Stimulated activated CD8-positive, alpha-beta memory T cell treated with anti-CD3 and anti-CD28 coated beads, Interleukin-7, amount 100 ng/mL, for 4 hours (primary cell): ENCODE data around the gene MTRF1.

Experiments
- DNase-seq, 2 donors: peaks; one replicate each; pipeline ENCODE4 v3.0.0-alpha.2; 2020; ENCODE audit warnings: low read depth in 2 of 2

Gene MTRF1, protein sequence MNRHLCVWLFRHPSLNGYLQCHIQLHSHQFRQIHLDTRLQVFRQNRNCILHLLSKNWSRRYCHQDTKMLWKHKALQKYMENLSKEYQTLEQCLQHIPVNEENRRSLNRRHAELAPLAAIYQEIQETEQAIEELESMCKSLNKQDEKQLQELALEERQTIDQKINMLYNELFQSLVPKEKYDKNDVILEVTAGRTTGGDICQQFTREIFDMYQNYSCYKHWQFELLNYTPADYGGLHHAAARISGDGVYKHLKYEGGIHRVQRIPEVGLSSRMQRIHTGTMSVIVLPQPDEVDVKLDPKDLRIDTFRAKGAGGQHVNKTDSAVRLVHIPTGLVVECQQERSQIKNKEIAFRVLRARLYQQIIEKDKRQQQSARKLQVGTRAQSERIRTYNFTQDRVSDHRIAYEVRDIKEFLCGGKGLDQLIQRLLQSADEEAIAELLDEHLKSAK

DNA sequence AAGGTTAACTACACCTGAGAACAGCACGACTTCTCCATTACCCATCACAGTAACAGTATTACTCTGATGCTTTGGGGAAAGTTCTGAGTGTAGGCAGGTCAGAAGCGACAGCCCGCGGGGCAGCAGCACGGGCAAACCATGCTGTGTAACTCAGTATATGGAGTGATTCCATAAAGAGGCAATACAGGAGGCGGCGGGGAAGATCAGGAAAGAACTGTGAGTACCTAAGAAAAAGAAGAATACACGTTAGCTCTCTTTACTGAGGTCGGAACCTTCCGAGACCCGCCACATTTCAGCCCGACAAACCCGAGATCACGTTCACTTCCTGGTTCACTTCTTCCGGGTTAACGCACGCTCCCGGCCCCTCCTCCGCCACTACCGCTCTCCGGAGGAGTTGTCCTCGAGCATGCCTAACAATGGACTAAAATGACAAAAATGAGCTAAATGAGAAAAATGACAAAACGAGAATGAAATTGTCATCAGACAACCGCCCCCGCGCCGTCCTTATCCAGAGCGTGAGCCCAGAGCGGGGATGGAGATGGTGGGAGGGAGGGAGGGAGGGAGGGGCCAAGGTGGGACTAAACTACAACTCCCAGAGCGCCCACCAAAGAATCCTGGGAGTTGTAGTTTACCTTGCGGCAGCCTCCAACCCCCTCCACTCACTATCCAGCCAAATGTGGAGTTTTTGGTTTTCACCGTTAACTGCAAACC is at the start of gene MTRF1:
Gene MTRF1, minus strand, starts transcription at position 316 of the 711 bp plus-strand sequence. CDS start 2,669 bp downstream, outside the sequence.
- peak; percentile 68 to 72 for DNase-seq

DNA sequence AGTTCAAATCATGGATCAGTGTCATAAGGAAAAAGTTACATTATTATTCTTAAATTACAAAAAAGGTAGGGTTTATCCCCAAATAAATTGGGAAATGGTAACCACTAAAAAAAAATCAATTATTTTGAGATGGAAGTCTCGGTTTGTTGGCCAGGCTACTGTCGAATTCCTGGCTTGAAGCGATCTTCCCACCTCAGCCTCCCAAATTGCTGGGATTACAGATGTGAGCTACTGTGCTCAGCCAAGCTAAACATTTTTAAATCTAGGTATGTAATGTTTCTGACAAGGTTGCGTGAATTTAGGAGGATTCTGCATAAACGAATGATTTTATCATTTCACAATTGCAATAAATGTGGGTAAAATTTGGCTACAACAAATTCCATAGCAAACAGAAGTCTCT is 49.7 kb upstream of the MTRF1 start:
- DNase-seq, result no peak

DNA sequence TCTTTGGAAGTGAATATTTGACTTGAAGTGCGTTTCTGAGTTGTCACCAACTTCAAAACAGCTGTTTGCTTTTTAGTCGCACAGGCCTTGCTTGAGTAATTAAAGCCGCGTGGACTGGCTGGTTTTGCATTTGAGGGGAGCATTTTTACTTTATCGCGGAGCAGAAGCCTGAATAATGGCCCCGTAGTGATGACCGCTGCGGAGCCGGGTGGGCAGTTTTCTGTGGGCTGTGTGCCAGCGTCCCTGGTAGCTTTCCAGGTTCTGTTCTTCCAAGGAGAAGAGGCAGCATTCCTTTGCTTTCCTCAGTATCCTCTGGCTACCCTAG is 48.8 kb upstream of the MTRF1 start:
- DNase-seq, result no peak

DNA sequence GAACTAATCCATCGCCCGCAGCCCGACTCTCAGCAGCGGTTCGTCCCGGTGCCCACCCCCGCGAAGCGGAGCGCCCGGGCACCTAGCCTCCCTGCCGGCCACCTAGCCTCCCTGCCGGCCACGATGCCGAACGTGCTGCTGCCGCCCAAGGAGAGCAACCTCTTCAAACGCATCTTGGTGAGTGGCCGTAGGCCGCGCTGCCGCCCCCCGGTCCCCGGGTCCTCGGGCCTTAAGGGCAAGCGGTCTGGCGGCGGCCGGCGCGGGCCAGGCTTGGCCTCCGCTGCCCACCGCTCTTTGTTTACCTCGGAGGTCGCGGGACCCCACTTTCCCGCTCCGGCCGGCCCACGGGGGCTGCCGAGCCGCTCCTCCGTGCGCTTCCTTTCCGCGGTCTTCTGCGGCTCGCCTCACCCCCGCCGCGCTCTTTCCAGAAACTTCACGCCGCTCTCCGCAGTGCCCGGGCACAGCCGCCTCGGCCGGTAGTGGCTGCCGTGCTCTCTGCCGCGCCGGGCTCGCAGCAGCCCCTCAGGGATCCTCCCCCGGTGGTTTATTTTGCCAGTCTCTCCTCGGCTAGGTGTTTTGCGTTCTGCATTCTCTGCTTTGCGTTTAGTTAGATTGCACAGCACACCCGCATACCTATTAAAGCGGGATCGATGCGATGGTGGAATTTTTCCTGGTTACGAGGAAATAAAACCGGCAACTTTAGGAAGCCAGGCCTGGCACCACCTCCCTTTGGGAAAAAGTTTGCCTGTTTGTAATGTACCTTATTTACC is 48.2 kb upstream of the MTRF1 start:
- peak in 1 of 2 donors; percentile 48 for DNase-seq

DNA sequence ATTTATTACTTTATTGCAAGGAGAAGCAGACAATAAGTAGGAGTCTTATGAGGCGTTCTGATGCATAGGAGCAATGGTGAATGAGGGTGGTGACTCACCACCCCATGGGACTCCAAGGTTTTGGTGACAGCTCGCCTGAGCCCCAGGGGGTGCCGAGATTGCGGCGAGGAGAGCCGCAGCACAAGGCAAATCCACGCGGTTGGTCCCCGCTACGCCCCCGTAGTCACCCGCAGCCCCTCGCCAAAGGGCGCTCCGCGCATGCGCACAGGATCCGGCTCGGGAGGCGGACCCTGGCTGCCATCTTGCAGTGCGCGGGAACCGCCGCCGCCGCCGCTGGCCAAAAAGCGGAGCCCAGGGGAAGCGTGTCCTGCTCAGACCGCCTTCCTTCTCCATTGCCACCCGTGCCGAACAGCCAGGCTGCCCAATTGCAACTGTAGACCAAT is 47.6 kb upstream of the MTRF1 start, which contains the start of gene NAA16:
Gene NAA16, plus strand, starts transcription at position 305 of the 443 bp plus-strand sequence. CDS start 262 bp downstream, outside the sequence.
- DNase-seq, result peak; percentile 93 to 97

DNA sequence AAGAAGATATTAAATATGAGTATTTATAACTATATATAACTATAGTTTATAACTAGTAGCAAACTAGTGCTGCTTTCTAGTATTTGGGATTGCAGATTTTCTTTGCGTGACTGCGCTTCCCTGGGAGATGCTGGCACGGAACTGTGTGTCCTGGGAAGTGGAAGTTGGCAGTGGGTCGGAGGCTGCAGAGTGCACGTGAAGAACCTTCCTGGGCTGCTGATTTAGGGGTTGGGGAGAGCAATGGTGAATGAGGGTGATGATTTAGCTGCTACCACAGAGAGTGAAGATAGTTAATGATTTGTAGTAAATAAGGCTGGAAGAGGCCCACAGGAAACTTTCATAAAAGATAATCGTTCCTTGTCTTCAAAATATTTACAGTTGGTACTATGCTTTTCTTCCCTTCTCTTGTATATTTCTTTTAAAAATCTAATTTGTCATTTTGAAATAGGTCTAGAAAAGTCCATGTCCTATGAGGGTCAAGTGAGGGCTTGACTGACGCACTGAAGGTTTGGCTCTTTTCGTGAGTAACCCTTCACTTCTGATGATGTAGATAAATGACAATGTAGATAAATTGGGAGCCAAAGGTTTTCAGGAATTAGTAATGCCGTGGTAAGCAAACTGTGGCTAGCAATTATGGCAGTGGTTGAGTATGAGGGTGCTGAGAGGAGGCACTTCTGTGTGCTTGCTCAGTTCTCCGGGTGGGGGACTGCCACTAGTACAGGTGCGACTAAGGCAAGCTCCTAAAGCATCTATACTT is 44.7 kb upstream of the MTRF1 start:
- no peak for DNase-seq

DNA sequence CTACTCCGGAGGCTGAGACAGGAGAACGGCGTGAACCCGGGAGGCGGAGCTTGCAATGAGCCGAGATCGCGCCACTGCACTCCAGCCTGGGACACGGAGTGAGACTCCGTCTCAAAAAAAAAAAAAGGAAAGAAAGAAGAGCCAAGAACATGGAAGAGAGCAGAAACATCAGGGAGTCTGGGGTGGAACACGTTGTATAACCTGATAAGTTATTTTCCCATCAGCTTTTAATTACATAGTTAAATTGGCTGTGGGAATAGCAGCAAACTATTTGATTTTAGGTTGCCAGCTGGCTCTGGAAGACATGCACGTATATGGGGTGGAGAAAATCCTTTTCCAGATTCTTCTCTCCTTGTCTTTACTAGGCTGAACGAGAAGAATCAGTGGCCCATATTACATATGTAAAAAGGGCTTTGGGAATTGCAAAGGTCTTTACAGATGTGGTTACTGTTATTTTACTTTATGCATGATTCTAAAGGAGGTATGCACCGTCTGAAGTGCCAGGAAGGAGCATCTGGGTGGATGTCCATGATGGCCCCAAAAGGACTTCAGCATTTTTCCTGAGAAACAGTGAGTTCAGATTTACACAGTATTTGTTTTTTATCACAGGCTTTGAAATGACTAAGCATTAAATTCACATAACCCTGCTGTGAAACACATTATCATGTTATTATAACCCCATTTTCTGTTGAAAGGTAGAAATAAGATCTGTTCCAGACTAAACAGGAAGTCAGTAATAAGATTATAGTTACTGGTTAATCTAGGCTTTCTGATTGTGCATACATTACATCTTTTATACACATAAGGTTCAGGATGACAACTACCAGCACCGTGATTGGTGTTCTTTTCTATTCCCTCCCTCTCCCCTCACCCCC is 43.1 kb upstream of the MTRF1 start:
- no peak for DNase-seq

DNA sequence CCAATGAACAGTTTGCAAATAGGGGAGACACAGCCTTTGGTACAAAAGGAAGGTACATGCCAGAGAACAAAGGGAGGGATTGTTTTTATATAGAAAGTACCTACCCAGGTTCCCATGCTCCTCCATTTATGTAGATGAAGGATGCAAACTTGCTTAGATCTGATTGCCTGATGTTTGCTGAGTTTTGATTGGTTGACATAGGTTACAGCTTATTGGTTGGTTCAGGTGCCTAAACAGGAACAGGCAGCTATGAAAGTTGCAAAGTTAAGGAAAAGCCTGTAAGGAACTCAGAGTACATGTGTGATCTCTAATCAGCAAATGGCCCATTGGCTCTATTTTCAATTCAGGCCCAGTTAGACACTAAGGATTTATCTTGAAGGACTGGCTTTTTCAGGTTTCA is 41.2 kb upstream of the MTRF1 start:
- DNase-seq, result no peak

DNA sequence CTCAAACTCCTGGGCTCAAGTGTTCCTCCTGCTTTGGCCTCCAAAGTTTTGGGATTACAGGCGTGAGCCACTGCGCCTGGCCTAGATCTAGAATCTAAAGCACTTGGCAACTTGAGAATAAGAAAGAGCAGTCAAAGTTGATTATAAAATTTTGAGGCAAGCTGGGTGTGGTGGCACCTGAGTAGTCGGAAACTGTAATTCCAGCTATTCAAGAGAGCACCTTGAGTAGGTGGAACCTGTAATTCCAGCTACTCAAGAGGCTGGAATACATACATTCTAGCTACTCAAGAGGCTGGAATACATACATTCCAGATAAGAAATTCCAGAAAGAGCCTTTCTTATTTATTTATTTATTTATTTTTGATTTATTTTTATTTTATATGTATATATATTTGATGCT is 39.4 kb upstream of the MTRF1 start:
- no peak for DNase-seq

DNA sequence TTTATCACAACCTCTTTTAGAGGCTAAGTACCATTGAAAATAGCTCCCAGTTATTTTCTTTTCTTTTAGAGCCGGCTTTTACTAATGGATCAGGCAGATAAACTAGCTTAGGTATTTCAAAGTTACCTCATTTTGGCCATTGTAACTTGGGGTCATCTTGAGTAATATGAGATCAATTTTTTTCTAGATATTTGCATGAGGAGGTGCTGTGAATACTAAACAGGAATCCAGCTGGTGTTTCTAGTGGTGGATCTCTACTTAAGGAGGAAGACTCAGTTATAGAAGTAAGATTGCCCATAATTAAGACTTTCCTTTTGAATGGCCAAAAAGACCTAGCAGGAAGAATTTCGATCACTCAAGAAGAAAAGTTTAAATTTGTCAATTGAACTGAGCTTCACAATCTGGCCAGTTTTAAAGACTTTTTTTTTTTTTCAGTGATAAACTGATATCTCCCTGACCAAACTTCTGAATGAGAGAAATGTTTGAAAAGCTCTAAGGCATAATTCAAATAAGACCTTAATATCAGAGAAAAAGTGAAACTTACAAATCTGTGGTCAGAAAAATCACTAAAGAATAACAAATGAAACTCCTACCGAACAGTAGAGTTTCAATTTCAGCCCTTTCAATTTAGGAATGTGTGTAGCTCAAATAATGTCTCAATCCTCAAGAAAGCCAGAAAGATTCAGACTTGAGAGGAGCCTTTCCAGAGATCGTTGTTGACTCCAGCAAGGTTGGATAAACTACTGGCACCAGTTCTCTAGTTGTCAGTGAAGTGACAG is 36.1 kb upstream of the MTRF1 start:
- no peak for DNase-seq

DNA sequence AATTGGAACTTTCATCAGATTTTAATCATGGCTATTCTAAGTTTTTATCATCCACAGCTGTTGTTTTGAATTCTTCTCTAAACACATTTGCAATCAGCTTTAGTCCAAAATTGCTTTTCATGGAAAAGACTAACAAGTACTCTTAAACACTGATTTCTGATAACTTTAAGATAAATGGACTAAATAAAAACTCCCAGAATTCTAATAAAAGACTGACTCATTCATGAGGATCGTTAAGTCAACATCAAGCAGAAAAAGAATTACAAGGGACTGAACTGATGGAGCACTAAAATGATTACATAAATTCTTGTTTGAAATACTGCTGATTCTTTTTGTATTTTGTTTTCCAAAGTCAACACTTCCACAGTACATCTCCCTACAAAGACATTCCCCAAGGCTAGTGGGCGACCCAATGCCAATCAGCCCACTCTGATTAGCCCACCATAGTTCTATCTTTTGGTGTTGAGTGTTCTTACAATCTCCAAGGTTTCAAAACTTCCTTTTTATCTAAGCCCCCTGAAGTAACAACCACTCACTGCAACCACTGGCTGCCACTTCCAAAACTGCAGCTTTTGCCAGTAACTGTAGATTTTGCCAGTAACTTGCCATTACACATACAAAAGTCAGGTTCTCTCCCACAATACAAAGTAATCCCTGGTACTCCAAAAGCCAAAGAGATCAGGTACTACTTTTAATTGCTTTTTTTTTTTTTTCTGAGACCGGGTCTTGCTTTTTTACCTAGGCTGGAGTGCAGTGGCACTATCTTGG is 33.7 kb upstream of the MTRF1 start:
- no peak for DNase-seq

DNA sequence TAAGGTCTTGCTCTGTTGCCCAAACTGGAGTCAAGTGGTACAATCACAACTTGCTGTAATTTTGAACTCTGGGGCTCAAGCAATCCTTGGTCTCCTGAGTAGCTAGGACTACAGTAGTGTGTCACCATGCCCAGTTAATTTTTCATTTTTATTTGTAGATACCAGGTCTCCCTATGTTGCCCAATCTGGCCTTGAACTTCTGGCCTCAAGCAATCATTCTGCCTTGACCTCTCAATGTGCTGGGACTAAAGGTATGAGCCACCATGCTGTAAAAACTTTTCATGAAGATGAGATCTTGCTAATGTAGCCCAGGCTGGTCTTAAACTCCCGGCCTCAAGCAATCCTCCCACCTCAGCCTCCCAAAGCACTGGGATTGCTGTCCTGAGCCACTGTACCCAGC is 32.6 kb upstream of the MTRF1 start:
- DNase-seq, result no peak

DNA sequence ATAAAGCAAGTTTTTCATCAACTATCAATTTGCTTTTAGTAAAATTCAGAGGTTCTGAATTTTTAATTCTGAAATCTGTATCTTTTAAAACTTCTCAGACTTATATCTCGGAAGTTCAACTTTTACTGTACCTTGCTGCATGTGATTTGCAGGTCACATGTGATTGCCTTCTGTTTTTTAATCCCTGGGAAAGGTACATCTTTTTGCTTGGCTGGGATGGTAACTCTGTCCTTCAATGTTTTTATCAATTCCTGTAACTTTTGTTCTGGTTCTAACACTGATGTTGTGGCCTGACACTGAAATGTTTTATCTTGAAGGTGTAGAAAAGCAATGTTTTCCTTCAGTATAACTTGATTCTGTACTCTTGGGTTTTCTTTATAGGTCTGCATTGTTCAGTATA is 31.5 kb upstream of the MTRF1 start:
- no peak for DNase-seq

DNA sequence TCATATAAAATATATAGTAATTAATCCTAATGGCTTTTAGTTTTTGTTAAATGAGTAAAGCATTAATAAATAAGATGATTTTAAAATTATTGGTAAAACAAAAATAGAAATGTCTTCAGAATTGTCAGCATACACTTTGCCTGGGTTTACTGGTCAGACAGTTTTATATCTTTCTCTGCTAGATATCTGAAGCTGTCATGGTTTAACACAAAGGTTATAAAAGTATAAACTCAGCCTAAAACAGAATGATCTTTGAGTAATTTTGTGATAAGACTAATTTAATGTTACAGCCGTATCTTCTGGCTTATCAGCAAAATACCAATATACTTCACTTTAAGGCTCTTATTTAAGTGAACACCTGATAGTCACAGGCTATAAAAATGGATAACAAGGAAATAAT is 29.9 kb upstream of the MTRF1 start:
- DNase-seq, result no peak

DNA sequence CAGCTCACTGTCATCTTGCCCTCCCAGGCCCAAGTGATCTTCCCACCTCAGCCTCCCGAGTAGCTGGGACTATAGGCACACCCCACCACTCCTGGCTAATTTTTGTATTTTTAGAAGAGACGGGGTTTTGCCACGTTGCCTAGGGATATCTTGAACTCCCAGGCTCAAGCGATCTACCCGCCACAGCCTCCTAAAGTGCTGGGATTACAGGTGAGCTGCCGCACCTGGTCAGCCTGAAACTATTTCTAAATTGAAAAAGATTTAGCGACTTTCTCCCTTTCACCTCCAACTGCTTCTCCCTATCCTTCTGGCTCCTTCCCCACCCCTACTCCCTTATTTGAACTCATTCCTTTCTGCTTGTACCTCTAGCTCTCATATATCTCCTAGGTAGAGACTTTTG is 27.9 kb upstream of the MTRF1 start:
- no peak for DNase-seq

DNA sequence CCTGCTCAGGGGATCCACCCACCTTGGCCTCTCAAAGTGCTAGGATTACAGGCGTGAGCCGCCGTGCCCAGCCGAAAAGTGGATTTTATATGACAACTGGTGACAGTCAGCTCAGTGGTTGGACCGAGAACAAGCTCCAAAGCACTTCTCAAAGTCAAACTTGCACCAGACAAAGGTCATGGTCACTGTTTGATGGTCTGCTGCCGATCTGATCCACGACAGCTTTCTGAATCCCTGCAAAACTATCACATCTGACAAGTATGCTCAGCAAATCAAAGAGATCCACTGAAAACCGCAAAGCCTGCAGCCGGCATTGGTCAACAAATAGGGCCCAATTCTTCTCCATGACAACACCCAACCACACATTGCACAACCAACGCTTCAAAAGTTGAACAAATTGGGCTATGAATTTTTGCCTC is 26.1 kb upstream of the MTRF1 start:
- no peak for DNase-seq

DNA sequence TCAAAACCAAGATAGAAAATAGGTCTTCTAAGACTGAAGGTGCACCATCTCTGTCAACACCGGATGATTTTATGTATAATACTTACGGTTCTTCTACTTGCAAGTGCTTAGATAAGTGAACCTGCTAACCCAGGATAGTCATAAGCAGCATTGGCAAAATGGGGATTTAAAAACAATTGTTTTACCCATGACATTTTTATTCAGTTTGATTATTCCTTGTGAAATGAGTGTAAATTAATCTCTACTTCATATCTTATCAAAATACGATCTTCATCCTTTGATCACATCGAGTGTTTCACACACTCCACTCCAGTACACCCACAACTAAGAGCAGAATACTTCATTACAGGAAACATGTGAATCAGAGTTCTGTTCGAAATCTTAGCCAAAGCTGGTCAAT is 23.0 kb upstream of the MTRF1 start:
- DNase-seq, result no peak

DNA sequence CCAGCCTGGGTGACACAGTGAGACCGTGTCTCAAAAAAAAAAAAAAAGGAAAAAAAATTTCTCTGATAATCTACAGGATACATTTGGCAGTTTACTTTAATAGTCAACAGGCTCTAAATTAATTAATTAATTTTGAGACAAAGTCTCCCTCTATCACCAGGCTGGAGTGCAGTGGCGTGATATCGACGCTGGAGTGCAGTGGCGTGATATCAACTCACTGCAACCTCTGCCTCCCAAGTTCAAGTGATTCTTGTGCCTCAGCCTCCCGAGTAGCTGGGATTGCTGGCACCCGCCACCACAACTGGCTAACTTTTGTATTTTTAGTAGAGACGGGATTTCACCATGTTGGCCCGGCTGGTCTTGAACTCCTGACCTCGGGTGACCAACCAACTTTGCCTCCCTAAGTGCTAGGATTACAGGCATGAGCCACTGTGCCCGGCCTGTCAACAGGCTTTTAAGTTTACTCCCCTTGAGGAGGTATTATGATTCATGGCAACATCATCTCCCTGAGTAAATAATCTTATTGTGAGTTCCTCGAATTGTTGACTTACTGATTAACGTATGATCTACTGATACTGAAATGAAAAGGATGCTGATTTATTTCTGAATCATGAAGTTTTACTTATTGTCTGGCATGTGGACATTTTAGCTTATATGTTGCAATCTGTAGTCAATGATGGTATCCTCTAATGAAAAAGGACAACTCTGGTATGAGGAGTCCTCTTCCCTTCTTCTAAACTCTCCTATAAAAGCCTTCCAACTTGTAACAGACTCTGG is 21.3 kb upstream of the MTRF1 start:
- no peak for DNase-seq
